Mesendoderm (in vitro differentiated cells): ENCODE measurements around the gene DHFR.

Experiments used
- DNase-seq: peaks from one replicate; pipeline ENCODE4 v3.0.0; 2013
- H2AK5ac ChIP-seq: 2 replicates; pipeline ENCODE4 v1.6.1; 2013; ENCODE audit warnings: low read length, inconsistent platforms
- H2BK120ac ChIP-seq: 2 replicates; pipeline ENCODE4 v1.6.1; 2013; ENCODE audit warnings: low read depth, mild to moderate bottlenecking, low read length, moderate library complexity, mixed read lengths
- H2BK15ac ChIP-seq: replicated peaks from 2 replicates; pipeline ENCODE4 v1.6.1; 2013; ENCODE audit warnings: low read depth, mild to moderate bottlenecking, moderate library complexity
- H2BK5ac ChIP-seq: 2 replicates; pipeline ENCODE4 v1.6.1; 2013; ENCODE audit warnings: low read length, inconsistent platforms
- H3K18ac ChIP-seq: 2 replicates; pipeline ENCODE4 v1.6.1; 2013; ENCODE audit warnings: mild to moderate bottlenecking, low read length, mixed read lengths
- H3K23ac ChIP-seq: one replicate; pipeline ENCODE4 v1.6.1; 2013; ENCODE audit warnings: low read length
- H3K27ac ChIP-seq: 2 replicates; pipeline ENCODE4 v1.5.1; 2013; ENCODE audit warnings: low read depth, mild to moderate bottlenecking, inconsistent platforms, low read length, moderate library complexity
- H3K27me3 ChIP-seq: 2 replicates; pipeline ENCODE4 v1.6.1; 2013; ENCODE audit warnings: low read length, control low read depth, mild to moderate bottlenecking, inconsistent platforms; ENCODE audit not compliant: insufficient read depth, poor library complexity
- H3K36me3 ChIP-seq: 2 replicates; pipeline ENCODE4 v1.6.1; 2013; ENCODE audit warnings: low read length, inconsistent platforms; ENCODE audit not compliant: control insufficient read depth, insufficient read depth
- H3K4ac ChIP-seq: one replicate; pipeline ENCODE4 v1.6.1; 2013; ENCODE audit warnings: low read depth, mild to moderate bottlenecking, low read length, moderate library complexity
- H3K4me1 ChIP-seq: 2 replicates; pipeline ENCODE4 v1.6.1; 2013; ENCODE audit warnings: low read depth, low read length, inconsistent platforms; ENCODE audit not compliant: control insufficient read depth
- H3K4me2 ChIP-seq: 2 replicates; pipeline ENCODE4 v1.6.1; 2013; ENCODE audit warnings: low read length
- H3K4me3 ChIP-seq: 2 replicates; pipeline ENCODE4 v1.5.1; 2013; ENCODE audit warnings: mild to moderate bottlenecking, low read length
- H3K56ac ChIP-seq: one replicate; pipeline ENCODE4 v1.6.1; 2013; ENCODE audit warnings: low read length
- H3K79me1 ChIP-seq: 2 replicates; pipeline ENCODE4 v1.6.1; 2013; ENCODE audit warnings: low read length, inconsistent platforms
- H3K79me2 ChIP-seq: 2 replicates; pipeline ENCODE4 v1.6.1; 2013; ENCODE audit warnings: mild to moderate bottlenecking, low read length; ENCODE audit not compliant: control insufficient read depth, insufficient read depth
- H3K9ac ChIP-seq: 2 replicates; pipeline ENCODE4 v1.6.1; 2013; ENCODE audit warnings: low read length, inconsistent platforms
- H4K5ac ChIP-seq: one replicate; pipeline ENCODE4 v1.6.1; 2013; ENCODE audit warnings: low read length
- H4K8ac ChIP-seq: one replicate; pipeline ENCODE4 v1.6.1; 2013; ENCODE audit warnings: low read depth, mild to moderate bottlenecking, control low read depth, low read length, moderate library complexity
- WGBS: extraction: QIAGEN DNeasy Blood & Tissue Kit; methylation state at CpG from one replicate; pipeline ENCODE4 v1.1.7; 2013; ENCODE audit warnings: low lambda C conversion rate, missing lambda C conversion rate; ENCODE audit not compliant: insufficient coverage; ENCODE audit errors: extremely low coverage; 5-methylcytosine and 5-hydroxymethylcytosine counted together

DHFR gene

DNA sequence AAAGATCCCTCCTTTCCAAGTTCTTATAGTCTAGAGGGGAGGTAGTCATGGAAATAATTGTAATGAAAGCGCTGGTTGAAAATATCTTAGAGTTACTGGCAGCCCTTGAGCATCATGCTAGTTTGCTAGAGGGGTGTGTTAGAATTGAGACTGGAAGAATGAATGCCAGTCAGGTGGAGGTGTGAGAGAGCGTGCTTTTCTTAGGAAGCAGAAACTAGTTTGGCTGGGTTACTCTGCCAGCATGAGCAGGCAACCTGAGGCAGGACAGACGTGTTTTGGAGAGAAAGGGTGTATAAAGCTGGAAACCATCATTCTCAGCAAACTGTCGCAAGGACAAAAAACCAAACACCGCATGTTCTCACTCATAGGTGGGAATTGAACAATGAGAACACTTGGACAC is 43.6 kb upstream of the DHFR start:
- no peaks in the 10 kb centered on the region for H3K27me3 ChIP-seq
- no peak overlapping the region for H3K27ac ChIP-seq
- no peak overlapping the region for H3K4ac ChIP-seq
- H3K56ac ChIP-seq, result no peak overlapping the region
- no peak overlapping the region for H3K4me3 ChIP-seq
- no peak overlapping the region for H2BK5ac ChIP-seq
- no peak overlapping the region for H2BK15ac ChIP-seq
- no peaks in the 10 kb centered on the region for H3K79me2 ChIP-seq
- no peak overlapping the region for H4K8ac ChIP-seq
- WGBS, result no CpG with 5 or more reads among the region's 5 CpGs
- no peak for DNase-seq
- no peaks in the 10 kb centered on the region for H3K36me3 ChIP-seq
- no peak overlapping the region for H2BK120ac ChIP-seq
- H4K5ac ChIP-seq, result no peak overlapping the region
- H3K9ac ChIP-seq, result no peak overlapping the region
- peaks cover 3% of the 10 kb centered on the region for H3K4me1 ChIP-seq
- no peak overlapping the region for H3K18ac ChIP-seq
- no peak overlapping the region for H3K4me2 ChIP-seq
- H3K79me1 ChIP-seq, result no peaks in the 10 kb centered on the region
- H2AK5ac ChIP-seq, result no peak overlapping the region
- no peak overlapping the region for H3K23ac ChIP-seq

DNA sequence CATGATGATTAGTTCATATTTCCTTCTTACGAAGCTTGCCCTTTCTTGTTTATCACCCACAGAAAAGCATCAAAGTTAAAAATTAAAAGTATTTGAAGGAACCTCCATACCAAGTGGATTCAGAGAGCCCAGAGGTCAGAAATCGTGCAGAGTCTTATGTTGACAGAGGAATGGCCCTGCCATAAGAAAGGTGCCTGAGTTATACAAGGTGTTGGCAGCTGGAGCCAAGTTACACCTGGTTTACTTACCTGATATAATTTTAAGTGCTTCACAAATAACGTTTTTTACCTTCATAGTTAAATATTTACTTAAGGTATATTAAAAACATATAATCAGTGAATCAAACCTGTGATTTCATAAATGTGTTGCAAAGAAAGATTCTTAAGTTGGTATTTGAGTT is 42.3 kb upstream of the DHFR start:
- Histone ChIP-seq H3K18ac (no peak overlapping the region), H3K79me1 (no peaks in the 10 kb centered on the region), H3K79me2 (no peaks in the 10 kb centered on the region), H3K56ac (no peak overlapping the region), H3K9ac (no peak overlapping the region), H2BK5ac (no peak overlapping the region), H3K27me3 (no peaks in the 10 kb centered on the region), H3K36me3 (no peaks in the 10 kb centered on the region), H3K23ac (no peak overlapping the region), H2BK120ac (no peak overlapping the region), H4K8ac (no peak overlapping the region), H3K4ac (no peak overlapping the region), H4K5ac (no peak overlapping the region), H3K27ac (no peak overlapping the region), H3K4me2 (no peak overlapping the region), H3K4me1 (peaks cover under 1% of the 10 kb centered on the region), H2BK15ac (no peak overlapping the region), H2AK5ac (no peak overlapping the region), H3K4me3 (no peak overlapping the region)
- DNase-seq, result no peak
- WGBS, result no CpG with 5 or more reads among the region's 3 CpGs

DNA sequence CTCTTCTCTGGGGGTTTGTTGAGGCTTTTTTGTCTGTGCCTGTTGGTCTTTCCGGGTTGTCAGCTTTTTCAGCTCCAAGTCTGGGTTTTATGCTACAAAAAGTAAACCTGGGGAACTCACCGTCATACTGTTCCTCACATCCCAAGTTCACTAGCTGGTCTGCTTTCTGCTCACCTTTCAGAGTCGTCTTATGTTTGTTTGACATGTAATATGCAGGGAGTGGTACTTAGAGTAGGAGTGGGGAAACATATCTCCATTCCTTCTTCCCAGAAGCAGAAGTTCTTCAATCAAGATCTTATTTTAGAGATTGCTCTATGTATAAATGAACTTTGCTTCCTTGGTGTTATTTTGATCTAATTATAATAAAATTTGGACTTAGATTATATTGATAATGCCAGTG is 41.7 kb upstream of the DHFR start:
- Histone ChIP-seq H3K36me3 (no peaks in the 10 kb centered on the region), H4K8ac (no peak overlapping the region), H3K9ac (no peak overlapping the region), H3K4me3 (no peak overlapping the region), H3K23ac (no peak overlapping the region), H2BK120ac (no peak overlapping the region), H4K5ac (no peak overlapping the region), H3K4me2 (no peak overlapping the region), H3K27me3 (no peaks in the 10 kb centered on the region), H3K4me1 (no peaks in the 10 kb centered on the region), H2BK15ac (no peak overlapping the region), H3K56ac (no peak overlapping the region), H2AK5ac (no peak overlapping the region), H3K79me1 (no peaks in the 10 kb centered on the region), H3K79me2 (no peaks in the 10 kb centered on the region), H3K4ac (no peak overlapping the region), H2BK5ac (no peak overlapping the region), H3K27ac (no peak overlapping the region), H3K18ac (no peak overlapping the region)
- no peak for DNase-seq
- no CpG with 5 or more reads among the region's 3 CpGs for WGBS

DNA sequence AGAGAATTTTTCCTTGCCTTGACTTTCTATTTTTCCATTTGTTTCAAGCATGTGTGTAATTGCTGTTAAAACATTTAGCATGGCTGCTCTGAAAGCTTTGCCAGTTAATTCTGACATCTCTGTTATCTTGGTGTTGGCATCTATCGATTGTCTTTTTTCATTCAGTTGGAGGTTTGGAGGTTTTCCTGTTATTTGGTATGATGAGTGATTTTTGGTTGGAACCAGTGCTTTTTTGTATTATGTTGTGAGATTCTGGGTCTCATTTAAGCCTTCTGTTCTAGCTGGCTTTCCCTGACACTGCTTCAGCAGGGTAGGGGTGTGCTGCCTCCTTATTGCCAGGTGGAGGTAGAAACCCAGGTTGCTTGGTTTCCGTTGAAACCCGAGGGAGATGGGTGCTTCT is 40.9 kb upstream of the DHFR start:
- Histone ChIP-seq H3K27ac (no peak overlapping the region), H3K79me2 (no peaks in the 10 kb centered on the region), H2BK5ac (no peak overlapping the region), H3K56ac (no peak overlapping the region), H3K36me3 (no peaks in the 10 kb centered on the region), H3K27me3 (no peaks in the 10 kb centered on the region), H3K4me3 (no peak overlapping the region), H2AK5ac (no peak overlapping the region), H4K8ac (no peak overlapping the region), H3K79me1 (no peaks in the 10 kb centered on the region), H3K4ac (no peak overlapping the region), H3K4me1 (no peaks in the 10 kb centered on the region), H3K23ac (no peak overlapping the region), H2BK120ac (no peak overlapping the region), H3K18ac (no peak overlapping the region), H2BK15ac (no peak overlapping the region), H3K9ac (no peak overlapping the region), H4K5ac (no peak overlapping the region), H3K4me2 (no peak overlapping the region)
- no peak for DNase-seq
- no CpG with 5 or more reads among the region's 3 CpGs for WGBS

DNA sequence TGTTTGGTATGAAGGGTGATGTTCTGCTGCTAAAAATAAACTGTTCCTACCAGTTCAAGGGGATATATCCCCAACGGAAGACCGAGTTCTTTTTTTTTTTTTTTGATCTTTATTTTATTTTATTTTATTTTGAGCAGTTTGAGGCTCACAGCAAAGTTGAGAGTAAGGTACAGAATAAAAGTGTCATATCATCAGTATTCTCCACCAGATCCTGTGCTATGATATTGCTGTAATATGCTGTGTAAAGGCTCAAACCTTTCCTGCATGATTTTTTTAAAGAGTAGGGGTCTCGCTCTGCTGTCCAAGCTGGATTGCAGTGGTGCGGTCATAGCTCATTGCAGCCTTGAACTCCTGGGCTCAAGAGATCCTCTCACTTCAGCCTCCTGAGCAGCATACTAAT is 34.8 kb upstream of the DHFR start:
- no peak overlapping the region for H2BK15ac ChIP-seq
- no peaks in the 10 kb centered on the region for H3K79me1 ChIP-seq
- H3K4me2 ChIP-seq, result no peak overlapping the region
- no peak overlapping the region for H3K4ac ChIP-seq
- H3K27ac ChIP-seq, result no peak overlapping the region
- H4K8ac ChIP-seq, result no peak overlapping the region
- no peak overlapping the region for H4K5ac ChIP-seq
- H2AK5ac ChIP-seq, result no peak overlapping the region
- whole genome bisulfite sequencing, result no CpG with 5 or more reads among the region's 4 CpGs
- no peaks in the 10 kb centered on the region for H3K27me3 ChIP-seq
- no peak for DNase-seq
- H3K56ac ChIP-seq, result no peak overlapping the region
- H3K79me2 ChIP-seq, result no peaks in the 10 kb centered on the region
- H3K36me3 ChIP-seq, result no peaks in the 10 kb centered on the region
- no peak overlapping the region for H3K9ac ChIP-seq
- no peak overlapping the region for H3K18ac ChIP-seq
- H3K4me1 ChIP-seq, result no peaks in the 10 kb centered on the region
- no peak overlapping the region for H2BK120ac ChIP-seq
- H2BK5ac ChIP-seq, result no peak overlapping the region
- no peak overlapping the region for H3K4me3 ChIP-seq
- no peak overlapping the region for H3K23ac ChIP-seq

DNA sequence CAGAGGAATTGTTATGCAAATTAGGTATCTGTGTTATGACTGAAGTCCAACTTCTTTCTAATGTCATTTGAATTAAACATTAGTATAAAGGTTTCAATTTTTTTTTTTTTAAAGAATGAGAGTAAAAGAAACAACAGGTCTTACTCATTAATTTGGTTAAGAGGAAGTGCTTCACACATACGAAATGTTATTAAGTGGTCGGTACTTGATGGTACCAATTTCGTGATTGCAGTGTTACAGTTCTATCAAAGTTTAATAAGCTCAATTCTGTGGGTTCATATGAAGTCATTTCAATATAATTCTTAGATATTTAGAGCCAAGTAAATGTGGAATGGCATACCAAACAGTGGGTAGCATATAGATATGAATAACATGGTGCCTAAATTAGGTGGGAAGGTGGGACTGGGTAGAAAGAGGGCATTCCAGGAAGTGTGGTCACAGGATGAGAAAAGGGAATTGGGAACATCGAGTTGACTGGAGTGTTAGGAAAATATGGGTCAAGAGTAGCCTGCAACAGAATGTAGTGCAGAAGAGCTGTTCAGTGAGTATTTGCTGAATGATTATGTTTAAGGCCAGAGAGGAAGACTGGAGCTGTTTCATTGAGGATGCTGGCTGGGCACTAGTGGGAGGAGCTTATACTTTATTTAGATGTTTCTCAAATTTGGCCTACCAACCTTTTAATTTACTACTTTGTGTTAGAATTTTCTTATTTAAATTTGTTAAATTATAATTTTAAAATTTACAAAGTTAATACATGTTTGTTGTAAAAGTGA is 34.1 kb upstream of the DHFR start:
- H3K4me2 ChIP-seq, result no peak overlapping the region
- H4K8ac ChIP-seq, result no peak overlapping the region
- no peaks in the 10 kb centered on the region for H3K79me1 ChIP-seq
- no peak overlapping the region for H3K23ac ChIP-seq
- H3K18ac ChIP-seq, result no peak overlapping the region
- no CpG with 5 or more reads among the region's 4 CpGs for WGBS
- no peak overlapping the region for H2BK5ac ChIP-seq
- H3K36me3 ChIP-seq, result no peaks in the 10 kb centered on the region
- DNase-seq, result no peak
- H3K56ac ChIP-seq, result no peak overlapping the region
- H3K79me2 ChIP-seq, result no peaks in the 10 kb centered on the region
- no peaks in the 10 kb centered on the region for H3K27me3 ChIP-seq
- H2AK5ac ChIP-seq, result no peak overlapping the region
- no peak overlapping the region for H3K27ac ChIP-seq
- no peak overlapping the region for H2BK15ac ChIP-seq
- no peak overlapping the region for H3K4ac ChIP-seq
- H3K4me3 ChIP-seq, result no peak overlapping the region
- no peak overlapping the region for H2BK120ac ChIP-seq
- H3K4me1 ChIP-seq, result no peaks in the 10 kb centered on the region
- H4K5ac ChIP-seq, result no peak overlapping the region
- no peak overlapping the region for H3K9ac ChIP-seq
